HG03135 (cell line): Measurements from ENCODE around the gene RRN3.
"Not testable (repeated sequence)": the region's sequence is repeated elsewhere in the genome, so short reads cannot be mapped to it uniquely, and the experiment has no call there.

Experiments
- ATAC-seq: cut with Tn5 transposase; IDR thresholded peaks from one replicate; pipeline ENCODE4 v1.9.1; 2021; ENCODE audit warnings: mild to moderate bottlenecking, moderate library complexity; ENCODE audit not compliant: unreplicated experiment

RRN3 gene

DNA sequence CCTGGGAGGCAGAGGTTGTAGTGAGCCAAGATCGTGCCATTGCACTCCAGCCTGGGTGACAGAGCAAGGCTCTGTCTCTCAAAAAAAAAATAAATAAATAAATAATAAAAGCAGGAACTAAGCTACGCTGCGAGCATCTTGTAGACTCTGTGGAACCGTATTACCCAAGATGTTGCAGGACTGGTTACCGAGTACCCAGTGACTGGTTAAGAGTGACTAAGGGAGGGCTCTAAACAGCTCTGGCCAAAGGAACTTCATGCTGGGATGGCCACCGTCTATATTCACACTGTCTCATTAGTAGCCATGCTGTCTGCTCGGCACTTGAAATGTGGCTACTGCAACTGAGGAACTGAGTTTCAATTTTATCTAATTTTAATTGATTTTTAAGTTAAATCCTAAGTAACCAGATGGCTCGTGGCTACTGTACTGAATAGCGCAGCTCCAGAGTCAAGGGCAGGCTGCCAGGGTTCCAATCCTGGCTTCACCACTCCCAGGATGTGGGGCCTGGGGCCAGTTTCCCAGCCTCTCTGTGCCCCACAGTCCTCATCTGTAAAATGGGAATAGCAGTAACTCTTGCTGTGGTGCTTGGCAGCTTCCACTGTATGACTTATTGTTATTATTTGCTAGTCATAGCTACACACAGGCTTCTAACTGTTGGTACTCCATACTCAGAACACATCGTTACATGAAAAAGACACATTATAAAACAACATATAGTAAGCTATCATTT lies 41.2 kb downstream of the RRN3 start:
- ATAC-seq: no peak

DNA sequence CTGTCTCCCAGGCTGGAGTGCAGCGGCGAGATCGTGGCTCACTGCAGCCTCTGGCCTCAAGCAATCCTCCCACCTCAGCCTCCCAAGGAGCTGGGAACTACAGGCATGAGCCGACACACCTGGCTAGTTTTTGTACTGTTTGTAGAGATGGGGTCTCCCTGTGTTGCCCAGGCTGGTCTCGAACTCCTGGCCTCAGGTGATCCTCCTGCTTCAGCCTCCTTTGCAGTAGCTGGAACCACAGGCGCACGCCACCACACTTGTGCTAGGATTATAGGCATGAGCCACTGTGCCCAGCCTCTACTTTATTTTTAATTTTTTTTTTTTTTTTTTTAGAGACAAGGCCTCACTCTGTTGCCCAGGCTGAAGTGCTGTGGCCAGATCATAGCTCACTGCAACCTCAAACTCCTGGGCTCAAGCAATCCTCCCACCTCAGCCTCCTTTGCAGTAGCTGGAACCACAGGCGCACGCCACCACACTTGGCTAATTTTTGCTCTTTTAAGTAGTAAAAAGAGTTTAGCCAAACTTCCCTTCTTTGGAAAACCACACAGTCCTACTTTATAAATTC lies 42.6 kb downstream of the RRN3 start:
- no peak for ATAC-seq

DNA sequence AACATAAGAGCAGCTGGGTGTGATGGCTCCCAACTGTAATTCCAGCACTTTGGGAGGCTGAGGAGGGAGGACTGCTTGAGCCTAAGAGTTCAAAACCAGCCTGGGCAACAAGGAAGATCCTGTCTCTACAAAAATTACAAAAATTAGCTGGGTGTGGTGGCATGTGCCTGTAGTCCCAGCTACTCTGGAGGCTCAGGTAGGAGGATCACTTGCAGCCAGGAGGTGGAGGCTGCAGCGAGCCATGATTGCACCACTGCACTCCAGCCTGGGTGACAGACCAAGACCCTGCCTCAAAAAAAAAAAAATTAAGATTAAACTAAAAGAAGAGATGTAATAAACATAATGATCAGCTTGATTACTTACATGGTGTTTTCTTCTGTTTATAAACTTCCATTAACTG lies 43.6 kb downstream of the RRN3 start:
- not testable (repeated sequence) for ATAC-seq

DNA sequence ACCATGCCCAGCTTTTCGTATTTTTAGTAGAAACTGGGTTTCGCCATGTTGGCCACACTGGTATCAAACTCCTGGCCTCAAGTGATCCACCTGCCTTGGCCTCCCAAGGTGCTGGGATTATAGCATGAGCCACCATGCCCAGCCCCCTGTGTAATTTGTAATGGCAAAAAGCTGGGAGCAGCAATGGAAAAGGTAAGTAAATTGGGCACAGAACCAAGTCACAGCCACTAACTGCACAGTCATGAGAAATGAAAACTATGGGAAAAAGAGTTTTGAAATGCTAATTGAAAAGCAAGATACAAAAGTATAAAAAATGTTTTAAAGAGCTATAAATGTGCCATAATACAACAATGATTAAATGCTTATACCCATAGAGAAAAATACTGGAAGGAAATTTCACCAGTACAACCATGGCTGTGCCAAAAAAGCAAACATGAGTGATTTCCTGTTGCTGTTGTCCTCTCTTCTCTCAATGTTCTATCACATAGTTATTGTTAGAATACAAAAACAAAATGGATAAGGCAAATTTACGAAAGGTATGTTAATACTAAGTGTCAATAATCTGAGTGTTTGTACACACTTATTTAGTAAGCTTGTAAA lies 44.4 kb downstream of the RRN3 start:
- no peak for ATAC-seq

DNA sequence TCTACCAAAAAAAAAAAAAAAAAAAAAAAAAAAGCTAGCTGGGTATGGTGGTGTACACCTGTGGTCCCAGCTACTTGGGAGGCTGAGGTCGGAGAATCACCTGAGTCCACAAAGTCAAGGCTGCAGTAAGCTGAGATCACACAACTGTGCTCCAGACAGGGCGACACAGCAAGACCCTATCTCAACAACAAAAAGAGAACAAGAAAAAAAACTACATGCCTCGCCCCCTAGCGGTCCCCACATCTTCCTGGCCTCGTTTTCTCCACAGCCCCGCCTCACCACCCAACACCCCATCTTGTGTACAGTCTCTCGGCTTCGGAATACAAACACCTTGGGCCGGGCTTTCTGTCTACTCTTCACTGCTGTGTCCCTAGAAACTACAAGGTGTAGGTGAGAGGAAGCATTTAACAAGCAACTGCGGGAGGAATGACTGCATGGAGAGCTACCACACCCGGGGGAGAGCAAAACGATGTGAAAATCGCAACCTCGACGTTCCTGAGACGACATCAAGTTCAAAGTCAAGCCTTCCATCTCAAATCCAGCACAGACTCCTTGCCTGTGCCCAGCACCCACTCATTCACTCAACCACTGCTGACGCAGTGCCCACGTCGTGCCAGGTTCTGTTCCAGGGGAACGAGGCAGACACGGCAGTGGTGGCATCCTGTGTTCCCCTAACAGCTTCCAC lies 47.2 kb downstream of the RRN3 start:
- ATAC-seq: no peak

DNA sequence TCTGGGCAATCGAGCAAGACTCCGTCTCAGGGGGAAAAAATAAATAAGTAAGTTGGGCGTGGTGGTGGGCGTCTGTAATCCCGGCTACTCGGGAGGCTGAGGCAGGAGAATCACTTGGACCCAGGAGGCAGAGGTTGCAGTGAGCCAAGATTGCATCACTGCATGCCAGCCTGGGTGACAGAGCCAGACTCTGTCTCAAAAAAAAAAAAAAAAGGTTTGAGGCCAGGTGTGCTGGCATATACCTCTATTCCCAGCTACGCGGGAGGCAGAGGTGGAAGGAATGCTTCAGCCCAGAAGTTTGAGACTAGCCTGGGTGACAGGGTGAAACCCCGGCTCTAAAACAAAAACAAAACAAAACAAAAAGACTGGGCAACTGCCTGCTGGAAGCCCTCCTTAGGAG lies 48.8 kb downstream of the RRN3 start:
- ATAC-seq: not testable (repeated sequence)

DNA sequence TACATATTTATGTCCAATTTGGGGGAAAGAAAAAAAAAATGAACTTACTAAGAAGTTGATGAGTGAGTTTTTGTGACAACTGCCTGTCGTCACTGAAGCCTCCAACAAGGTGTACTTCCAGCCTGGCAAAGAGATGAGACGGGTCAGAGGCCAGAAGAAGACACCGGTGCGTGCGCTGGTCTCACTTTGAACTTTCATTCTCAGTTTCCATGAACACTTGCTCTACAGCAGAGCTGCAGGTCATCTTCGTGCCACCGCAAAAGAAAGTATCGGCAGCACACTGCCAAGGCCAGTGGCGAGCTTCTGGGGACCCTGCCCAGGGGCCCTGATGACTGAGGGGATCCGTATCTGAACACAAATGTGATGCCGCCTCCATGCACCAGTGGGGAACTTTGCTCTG lies 49.8 kb downstream of the RRN3 start:
- no peak for ATAC-seq

DNA sequence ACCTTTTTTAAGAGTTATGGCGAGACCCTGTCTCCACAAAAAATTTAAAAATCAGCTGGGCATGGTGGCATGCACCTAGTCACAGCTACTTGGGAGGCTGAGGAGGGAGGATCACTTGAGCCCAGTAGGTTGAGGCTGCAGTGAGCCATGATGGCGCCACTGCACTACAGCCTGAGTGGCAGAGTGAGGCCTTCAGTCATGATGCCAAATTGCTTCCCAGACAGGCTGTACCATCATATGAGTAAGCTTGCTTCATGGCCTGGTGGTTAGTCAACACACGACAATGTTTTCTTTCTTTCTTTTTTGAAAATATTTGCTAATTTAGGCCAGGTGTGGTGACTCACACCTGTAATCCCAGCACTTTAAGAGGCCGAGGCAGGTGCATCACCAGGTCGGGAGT lies 50.7 kb downstream of the RRN3 start:
- ATAC-seq: no peak

DNA sequence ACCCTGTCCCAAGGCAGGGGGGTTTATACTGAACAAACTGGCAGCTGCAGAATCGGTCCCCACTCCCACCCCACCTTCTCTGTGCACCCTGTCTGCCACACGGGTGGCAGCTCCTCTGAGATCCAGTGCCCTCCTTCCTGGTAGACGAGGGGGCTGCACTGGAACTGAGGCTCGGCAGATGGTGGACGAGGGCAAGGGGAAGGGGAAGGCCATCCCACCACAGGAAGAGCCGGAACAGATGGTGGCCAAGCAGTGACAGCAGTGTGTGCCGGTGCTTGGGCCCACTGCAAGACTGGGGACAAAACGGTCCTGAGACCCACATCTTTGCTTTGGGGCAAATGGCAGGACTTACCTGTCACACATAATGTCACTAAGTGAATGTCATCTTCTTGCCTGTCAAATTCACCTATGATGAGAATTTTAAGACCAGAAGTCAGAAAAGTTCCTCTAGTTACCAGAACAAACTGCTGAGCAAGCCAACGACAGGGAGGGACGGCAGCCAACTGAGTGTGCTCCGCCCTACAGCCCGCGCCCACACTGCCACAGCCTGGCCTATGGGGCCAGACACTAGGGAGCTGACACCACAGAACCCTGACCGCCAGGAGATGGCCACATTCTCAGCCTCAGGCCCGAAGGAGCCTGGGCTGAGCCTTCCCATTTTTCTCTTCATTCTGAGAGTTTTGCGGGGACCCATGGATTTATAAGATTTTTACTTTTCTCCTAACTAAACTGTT lies 52.6 kb downstream of the RRN3 start:
- ATAC-seq: no peak

DNA sequence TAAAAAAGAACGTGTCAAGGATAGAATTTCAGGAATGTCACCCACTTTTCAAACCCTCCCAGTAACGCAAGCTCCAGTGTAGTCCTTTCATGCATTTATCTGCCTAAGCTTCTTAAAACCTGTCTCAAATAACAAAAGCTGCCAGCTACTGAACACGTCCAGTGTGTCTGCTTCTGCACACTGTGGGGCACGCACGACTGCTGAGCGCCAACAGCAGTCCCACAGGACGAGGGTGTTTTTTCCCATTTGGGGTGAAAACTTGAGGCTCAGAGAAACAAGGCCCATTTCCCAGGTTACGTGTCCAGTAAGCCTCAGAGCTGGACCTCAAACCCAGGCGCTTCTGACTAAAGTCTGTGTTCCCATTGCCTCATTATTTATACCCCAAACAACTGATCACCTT lies 55.4 kb downstream of the RRN3 start:
- ATAC-seq: no peak

DNA sequence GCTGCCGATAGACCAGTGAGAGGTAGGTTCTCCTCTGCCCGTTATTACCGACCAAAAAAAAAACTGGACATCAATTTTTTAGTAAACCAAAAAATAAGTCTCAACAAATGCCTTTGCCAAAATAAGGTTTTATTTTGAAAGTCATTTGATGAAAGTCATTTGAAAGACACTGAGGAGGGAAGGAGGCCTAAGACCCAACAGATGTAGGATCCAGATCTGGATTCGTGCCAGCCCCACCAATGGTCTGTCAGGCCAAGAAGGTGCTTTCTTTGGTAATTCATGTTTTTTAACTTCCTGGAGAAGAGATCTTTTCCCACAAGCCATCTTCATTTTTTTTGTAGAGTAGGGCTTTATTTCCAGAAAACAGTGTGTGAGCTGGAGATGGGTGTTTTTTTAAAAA lies 56.3 kb downstream of the RRN3 start:
- ATAC-seq: no peak

DNA sequence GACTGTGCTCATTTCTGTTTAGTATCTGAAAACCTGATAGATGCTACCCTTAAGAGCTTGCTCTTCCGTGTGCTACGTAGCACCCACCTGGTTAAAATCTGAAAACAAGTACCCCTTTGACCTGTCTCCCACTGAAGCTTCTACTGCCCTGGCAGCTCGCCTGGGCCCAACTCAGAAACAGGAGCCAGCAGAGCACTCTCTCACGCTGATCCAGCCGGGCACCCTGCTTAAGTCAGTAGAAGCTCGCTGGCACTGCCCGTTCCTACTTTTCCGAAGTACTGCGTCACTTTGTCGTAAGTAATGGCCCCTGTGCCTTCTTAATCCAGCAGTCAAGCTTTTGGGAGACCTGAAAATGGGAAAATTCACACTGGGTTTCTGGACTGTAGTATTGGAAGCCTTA lies 57.1 kb downstream of the RRN3 start:
- no peak for ATAC-seq

DNA sequence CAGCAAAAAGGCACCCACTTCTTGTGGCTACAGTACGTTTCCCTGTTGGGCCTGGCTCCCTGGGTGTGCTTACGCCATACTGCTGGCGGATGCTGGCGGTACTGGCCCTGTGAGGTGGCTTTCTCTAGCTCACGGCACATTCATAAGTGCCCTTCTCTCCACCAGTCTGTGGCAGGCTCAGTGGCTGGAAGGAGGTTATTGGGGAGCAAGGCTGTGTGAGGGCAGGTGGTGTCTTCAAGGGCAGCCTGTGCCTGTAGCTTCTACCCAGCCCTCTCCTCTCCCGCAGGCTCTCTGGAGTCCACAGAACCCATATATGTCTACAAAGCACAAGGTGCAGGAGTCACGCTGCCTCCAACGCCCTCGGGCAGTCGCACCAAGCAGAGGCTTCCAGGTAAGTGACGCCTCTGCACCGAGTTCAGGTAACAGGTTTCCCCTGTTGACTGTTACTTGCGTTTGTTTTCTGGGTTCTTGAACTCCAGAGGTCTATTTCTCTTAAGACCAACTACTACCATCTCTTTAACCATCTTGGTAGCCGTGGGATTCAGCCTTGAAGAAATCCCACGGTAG lies 58.8 kb downstream of the RRN3 start:
- ATAC-seq: no peak

DNA sequence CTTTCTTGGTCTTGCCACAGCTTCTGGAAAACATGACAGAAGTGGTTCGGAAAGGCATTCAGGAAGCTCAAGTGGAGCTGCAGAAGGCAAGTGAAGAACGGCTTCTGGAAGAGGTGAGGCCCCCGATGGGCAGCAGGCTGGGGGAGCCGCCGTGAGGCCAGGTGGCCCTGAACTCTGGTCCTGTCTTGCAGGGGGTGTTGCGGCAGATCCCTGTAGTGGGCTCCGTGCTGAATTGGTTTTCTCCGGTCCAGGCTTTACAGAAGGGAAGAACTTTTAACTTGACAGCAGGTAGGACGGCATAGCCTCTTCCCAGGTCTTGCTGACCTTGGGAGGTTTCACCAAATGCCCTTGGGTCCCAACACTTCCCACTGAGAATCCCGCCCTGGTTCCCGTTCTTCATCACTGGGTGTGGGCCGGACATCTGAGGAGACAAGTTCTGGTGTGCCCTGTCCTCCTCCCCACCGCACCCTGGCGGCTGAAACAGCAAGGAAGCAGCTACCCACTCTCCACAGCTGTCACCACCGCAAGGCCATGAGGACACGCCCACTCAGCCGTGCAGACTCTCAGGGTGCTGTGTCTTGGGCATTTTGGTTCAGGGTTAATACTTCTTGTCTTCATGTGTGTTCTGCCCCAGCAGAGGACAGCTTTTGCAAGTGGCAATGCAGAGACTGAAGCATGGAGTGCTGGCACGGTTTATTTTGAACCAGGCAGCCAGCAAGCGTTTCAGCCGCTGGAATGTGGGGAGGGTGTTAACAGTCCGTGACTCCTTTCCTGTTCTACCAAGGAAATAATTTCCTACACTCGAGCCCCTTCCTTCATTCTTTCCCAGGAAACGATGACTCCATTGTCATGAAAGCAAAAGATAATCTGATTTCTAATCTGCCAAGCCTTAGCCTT lies 59.6 kb downstream of the RRN3 start:
- ATAC-seq: no peak

DNA sequence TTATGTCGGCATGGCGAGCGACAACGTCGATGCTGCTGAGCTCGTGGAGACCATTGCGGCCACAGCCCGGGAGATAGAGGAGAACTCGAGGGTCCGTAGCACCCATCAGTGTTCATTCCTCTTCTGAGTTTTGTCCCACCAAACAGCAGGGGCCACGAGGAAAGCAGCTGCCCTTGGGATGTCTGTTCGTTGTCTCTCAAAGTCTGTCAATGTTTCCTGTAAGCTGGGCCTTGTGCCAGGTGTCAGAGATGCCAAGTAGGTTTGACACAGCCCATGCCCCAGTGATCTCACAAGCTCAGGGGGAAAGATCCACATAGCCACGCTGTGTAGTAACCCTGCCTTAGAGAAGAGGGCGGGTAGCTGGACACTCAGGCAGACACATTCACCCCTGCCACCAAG lies 60.8 kb downstream of the RRN3 start:
- no peak for ATAC-seq

DNA sequence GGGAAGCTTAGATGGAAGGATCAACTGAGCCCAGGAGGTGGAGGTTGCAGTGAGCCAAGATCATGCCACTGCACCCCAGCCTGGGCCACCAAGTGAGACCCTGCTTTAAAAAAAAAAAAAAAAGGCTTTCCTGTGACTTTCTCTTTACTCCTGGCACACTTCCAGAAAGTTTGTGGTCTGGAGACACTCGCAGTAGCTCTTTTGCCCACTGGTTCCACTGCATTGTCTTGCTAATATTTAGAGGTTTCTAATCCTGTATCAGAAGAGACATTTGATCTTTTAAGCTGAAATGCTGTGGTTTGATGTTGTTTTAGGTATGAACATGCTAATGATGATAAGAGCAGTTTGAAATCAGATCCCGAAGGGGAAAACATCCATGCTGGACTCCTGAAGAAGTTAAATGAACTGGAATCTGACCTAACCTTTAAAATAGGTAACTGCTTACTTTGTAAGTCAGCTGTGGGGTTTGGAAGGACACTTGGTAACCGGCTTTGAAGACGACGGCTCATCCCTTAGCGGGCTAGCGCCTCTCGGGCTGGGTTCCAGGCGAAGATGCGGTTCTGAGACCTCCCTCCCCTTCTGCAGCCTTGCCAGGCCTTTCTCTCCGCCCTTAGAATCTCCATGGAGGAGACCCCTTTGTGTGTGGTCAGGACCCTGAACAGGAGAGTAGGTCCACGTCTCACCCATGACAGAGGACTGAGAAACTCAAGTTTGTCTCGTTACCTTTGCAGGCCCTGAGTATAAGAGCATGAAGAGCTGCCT lies 61.3 kb downstream of the RRN3 start:
- no peak for ATAC-seq

DNA sequence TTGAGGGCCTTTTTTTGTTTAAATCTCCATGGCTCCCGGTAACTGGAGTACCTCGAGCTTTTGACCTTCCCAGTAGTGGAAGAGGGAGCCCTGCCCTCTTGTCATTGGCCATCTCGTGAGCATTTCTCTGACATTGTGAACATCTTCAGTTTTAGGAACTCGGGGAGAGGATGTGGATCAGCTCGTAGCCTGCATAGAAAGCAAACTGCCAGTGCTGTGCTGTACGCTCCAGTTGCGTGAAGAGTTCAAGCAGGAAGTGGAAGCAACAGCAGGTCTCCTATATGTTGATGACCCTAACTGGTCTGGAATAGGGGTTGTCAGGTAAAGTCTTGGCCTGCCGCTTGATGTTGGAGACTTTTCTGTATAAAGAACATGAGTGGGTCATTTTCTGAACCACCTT lies 62.5 kb downstream of the RRN3 start:
- no peak for ATAC-seq

DNA sequence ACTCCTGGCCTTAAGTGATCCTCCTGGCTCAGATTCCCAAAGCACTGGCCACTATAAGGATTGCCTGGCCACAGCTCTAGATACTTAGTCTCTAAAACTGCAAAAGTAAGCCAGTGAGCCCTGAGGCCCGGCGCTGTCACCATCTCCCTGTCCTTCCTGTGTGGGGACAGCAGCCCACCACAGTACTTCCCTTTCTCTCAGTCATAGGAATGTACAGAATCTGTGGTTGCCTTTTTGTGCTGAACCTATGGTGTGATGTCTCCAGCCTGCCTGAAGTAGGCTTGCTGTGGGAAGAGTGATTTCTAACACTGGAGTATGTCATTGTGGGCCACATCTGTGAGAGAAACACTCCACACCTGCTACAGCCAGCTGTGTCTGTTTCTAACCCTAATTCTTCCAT lies 62.9 kb downstream of the RRN3 start:
- ATAC-seq: no peak

DNA sequence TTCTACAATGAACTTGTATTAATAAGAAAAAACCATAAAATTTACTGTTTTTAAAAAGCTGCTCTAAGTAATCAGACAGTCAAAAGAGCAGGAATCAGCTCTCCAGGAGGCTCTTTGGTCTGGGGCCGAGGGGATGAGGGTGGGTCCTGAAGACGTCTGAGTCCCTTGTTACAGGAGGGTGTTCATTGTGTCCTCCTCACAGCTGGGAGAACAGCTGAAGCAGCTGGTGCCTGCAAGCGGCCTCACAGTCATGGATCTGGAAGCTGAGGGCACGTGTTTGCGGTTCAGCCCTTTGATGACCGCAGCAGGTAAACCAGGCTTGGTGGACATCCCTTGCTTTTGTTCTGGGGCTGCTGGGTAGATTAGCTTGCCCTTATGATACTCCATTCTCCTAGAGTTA lies 64.3 kb downstream of the RRN3 start:
- not testable (repeated sequence) for ATAC-seq
